Measurements from ENCODE around the gene POLK.
"Not testable (repeated sequence)": the region's sequence is repeated elsewhere in the genome, so short reads cannot be mapped to it uniquely, and the experiment has no call there.

GRCh38 chr5:75607341-75607740 is 95.7 kb downstream of the POLK start:
- TF ChIP-seq POLR2A, TAF1, POLR2AphosphoS5 (IDR thresholded peaks at IDR 0.05; ENCODE audit: low read depth, low read length): not testable (repeated sequence)
